Chondrocyte (in vitro differentiated cells): ENCODE results near the gene CHST1. TPM values are rescaled to one million over a fixed set of nuclear protein-coding genes. Genes with fewer than 3 reads are reported as not detected.

Experiments
- DNase-seq: peaks from one replicate; pipeline ENCODE4 v3.0.0; 2021; ENCODE audit warnings: mixed read lengths, low spot score
- H3K27ac Mint-ChIP-seq: one replicate; pipeline ENCODE4 v1.8.0; 2021; ENCODE audit warnings: mild to moderate bottlenecking, moderate library complexity, mixed read lengths; ENCODE audit not compliant: unreplicated experiment
- H3K27me3 Mint-ChIP-seq: 2 replicates; pipeline ENCODE4 v1.8.0; 2021; ENCODE audit warnings: low read depth, mixed read lengths
- H3K36me3 Mint-ChIP-seq: 2 replicates; pipeline ENCODE4 v1.8.0; 2021; ENCODE audit warnings: low read depth, mixed read lengths
- H3K4me1 Mint-ChIP-seq: 2 replicates; pipeline ENCODE4 v1.8.0; 2021; ENCODE audit warnings: low read depth, mild to moderate bottlenecking, mixed read lengths
- H3K4me3 Mint-ChIP-seq: one replicate; pipeline ENCODE4 v1.8.0; 2021; ENCODE audit warnings: mild to moderate bottlenecking, moderate library complexity, mixed read lengths; ENCODE audit not compliant: unreplicated experiment
- H3K9me3 Mint-ChIP-seq: 2 replicates; pipeline ENCODE4 v1.8.0; 2021; ENCODE audit warnings: low read depth, mixed read lengths
- CTCF ChIP-seq: fragments of 200-600 bp; sonication (generic); IDR thresholded peaks from 2 replicates; pipeline ENCODE4 v1.5.0; 2021; ENCODE audit warnings: antibody characterized with exemption, mild to moderate bottlenecking, moderate library complexity
- total RNA-seq: library from RNA; stranded (reverse); gene quantifications from 3 replicates; pipeline ENCODE4 v1.2.1, GENCODE V29; 2021

Gene CHST1
- total RNA-seq, 1 donor from 2014 or later: 13.6 TPM

GRCh38 chr11:45678976-45679375 lies 13.6 kb upstream of the CHST1 start:
- H3K4me3 Mint-ChIP-seq: no peak overlapping the region
- no peak for TF ChIP-seq CTCF
- no peak for DNase-seq
- H3K4me1 Mint-ChIP-seq: no peaks in the 10 kb centered on the region
- H3K27me3 Mint-ChIP-seq: peaks cover 23% of the 10 kb centered on the region
- H3K36me3 Mint-ChIP-seq: no peaks in the 10 kb centered on the region
- H3K27ac Mint-ChIP-seq: no peak overlapping the region
- no peaks in the 10 kb centered on the region for H3K9me3 Mint-ChIP-seq

GRCh38 chr11:45677770-45678512 lies 12.5 kb upstream of the CHST1 start:
- no peak for TF ChIP-seq CTCF
- Mint-ChIP-seq H3K27ac (no peak overlapping the region), H3K36me3 (no peaks in the 10 kb centered on the region), H3K4me3 (no peak overlapping the region), H3K27me3 (peaks cover 13% of the 10 kb centered on the region), H3K9me3 (no peaks in the 10 kb centered on the region), H3K4me1 (no peaks in the 10 kb centered on the region)
- DNase-seq: no peak

- no peaks in the 10 kb centered on the region for H3K36me3 Mint-ChIP-seq
- no peak overlapping the region for H3K27ac Mint-ChIP-seq
- peaks cover 9% of the 10 kb centered on the region for H3K27me3 Mint-ChIP-seq
- H3K9me3 Mint-ChIP-seq: no peaks in the 10 kb centered on the region
- H3K4me3 Mint-ChIP-seq: no peak overlapping the region
- no peak for DNase-seq
- no peaks in the 10 kb centered on the region for H3K4me1 Mint-ChIP-seq
- TF ChIP-seq CTCF: no peak
These were observed 11.2 kb upstream of the CHST1 start for GRCh38 chr11:45676522-45677095.

- no peak for TF ChIP-seq CTCF
- Mint-ChIP-seq H3K27ac (no peak overlapping the region), H3K36me3 (no peaks in the 10 kb centered on the region), H3K9me3 (no peaks in the 10 kb centered on the region), H3K4me3 (no peak overlapping the region), H3K27me3 (peaks cover 9% of the 10 kb centered on the region), H3K4me1 (no peaks in the 10 kb centered on the region)
- no peak for DNase-seq
These were observed 10.2 kb upstream of the CHST1 start for GRCh38 chr11:45675646-45676045.

- DNase-seq: peak; percentile 61
These were observed 9.2 kb upstream of the CHST1 start for GRCh38 chr11:45674481-45675190.

More at GRCh38 chr11:45674481-45675190, 9.2 kb upstream of the CHST1 start:
- Mint-ChIP-seq H3K4me3 (no peak overlapping the region), H3K36me3 (no peaks in the 10 kb centered on the region), H3K27ac (no peak overlapping the region), H3K9me3 (no peaks in the 10 kb centered on the region), H3K27me3 (peaks cover 4% of the 10 kb centered on the region), H3K4me1 (no peaks in the 10 kb centered on the region)
- no peak for TF ChIP-seq CTCF
